Activated CD8-positive, alpha-beta T cell treated with anti-CD3 and anti-CD28 coated beads for 36 hours (primary cell): ENCODE results near the gene MSL1. TPM values are rescaled to one million over a fixed set of nuclear protein-coding genes. Genes with fewer than 3 reads are reported as not detected.

ENCODE experiments used
- ATAC-seq: fragments of 200-7000 bp; cut with Tn5 transposase; one replicate; pipeline ENCODE4 v1.10.0; 2021; ENCODE audit warnings: mild to moderate bottlenecking, moderate library complexity
- CTCF ChIA-PET: fragments of 350-600 bp; sonication (Branson Sonifier 250); formaldehyde crosslinking; loops from one replicate; lab custom pipeline; 2021; ENCODE audit warnings: antibody characterized with exemption; lab: Charles Lee
- POLR2A ChIA-PET: fragments of 350-600 bp; sonication (Branson Sonifier 250); formaldehyde crosslinking; loops from one replicate; lab custom pipeline; 2021; ENCODE audit warnings: antibody characterized with exemption; lab: Charles Lee
- DNase-seq: peaks from one replicate; pipeline ENCODE4 v3.0.0-alpha.2; 2020
- H3K27ac Mint-ChIP-seq: one replicate; pipeline ENCODE4 v1.8.0; 2021; ENCODE audit warnings: mild to moderate bottlenecking, mixed read lengths
- H3K27me3 Mint-ChIP-seq: one replicate; pipeline ENCODE4 v1.8.0; 2021; ENCODE audit warnings: mixed read lengths
- H3K36me3 Mint-ChIP-seq: one replicate; pipeline ENCODE4 v1.8.0; 2021; ENCODE audit warnings: low read depth, mixed read lengths
- H3K4me1 Mint-ChIP-seq: one replicate; pipeline ENCODE4 v1.8.0; 2021; ENCODE audit warnings: low read depth, mixed read lengths
- H3K4me3 Mint-ChIP-seq: one replicate; pipeline ENCODE4 v1.8.0; 2021; ENCODE audit warnings: mild to moderate bottlenecking, moderate library complexity, mixed read lengths
- H3K9me3 Mint-ChIP-seq: one replicate; pipeline ENCODE4 v1.8.0; 2021; ENCODE audit warnings: mixed read lengths
- CTCF ChIP-seq: fragments of 200-600 bp; IDR thresholded peaks from one replicate; pipeline ENCODE4 v1.8.0; 2022; ENCODE audit warnings: antibody characterized with exemption, mild to moderate bottlenecking
- intact Hi-C: fragments of 100-400 bp; cut with micrococcal nuclease; formaldehyde crosslinking; loops from one replicate; pipeline ENCODE4 v1.10.0; 2022
- total RNA-seq, 2 experiments: library from RNA; stranded (reverse); gene quantifications; one replicate each; pipeline ENCODE4 v1.2.3, GENCODE V29; 2021

Gene MSL1
- total RNA-seq, 2 experiments from 2014 or later = 69.0 to 70.1 TPM

GRCh38 chr17:40076591-40076990, 45.2 kb upstream of the MSL1 start:
- intact Hi-C loops = no loop called here
- ATAC-seq (no peak), DNase-seq (no peak)
- POLR2A ChIA-PET = interaction anchor here (0.9 to 2.1 kb wide), 4 partner anchors 12 to 23 kb away, joined by 4 to 9 read pairs (median 5); partner anchors contain the start of gene MED24
- no peaks in the 10 kb centered on the region for H3K36me3 Mint-ChIP-seq
- H3K4me1 Mint-ChIP-seq = peaks cover 21% of the 10 kb centered on the region
- no peaks in the 10 kb centered on the region for H3K27me3 Mint-ChIP-seq
- H3K4me3 Mint-ChIP-seq = no peak overlapping the region
- H3K9me3 Mint-ChIP-seq = no peaks in the 10 kb centered on the region
- H3K27ac Mint-ChIP-seq = no peak overlapping the region
- TF ChIP-seq CTCF = no peak
- CTCF ChIA-PET = interaction anchor here (0.7 to 6.9 kb wide), 13 partner anchors 8 to 164 kb away, joined by 3 to 168 read pairs (median 29); partner anchors contain the start of genes CSF3, MED24, NR1D1 and THRA

- intact Hi-C loops = no loop called here
- CTCF ChIA-PET = no interaction called here
- peaks cover 9% of the 10 kb centered on the region for H3K4me1 Mint-ChIP-seq
- ATAC-seq (no peak), DNase-seq (no peak)
- H3K4me3 Mint-ChIP-seq = no peak overlapping the region
- no peak overlapping the region for H3K27ac Mint-ChIP-seq
- no peaks in the 10 kb centered on the region for H3K27me3 Mint-ChIP-seq
- POLR2A ChIA-PET = no interaction called here
- no peak for TF ChIP-seq CTCF
- no peaks in the 10 kb centered on the region for H3K9me3 Mint-ChIP-seq
- peaks cover 2% of the 10 kb centered on the region for H3K36me3 Mint-ChIP-seq
Measured at GRCh38 chr17:40079545-40079944, 42.2 kb upstream of the MSL1 start.

- H3K9me3 Mint-ChIP-seq = no peaks in the 10 kb centered on the region
- H3K27ac Mint-ChIP-seq = no peak overlapping the region
- no peak overlapping the region for H3K4me3 Mint-ChIP-seq
- H3K36me3 Mint-ChIP-seq = peaks cover 10% of the 10 kb centered on the region
- ATAC-seq (no peak), DNase-seq (no peak)
- ChIA-PET CTCF (interaction anchor here (2.2 to 5.4 kb wide), 5 partner anchors 10 to 70 kb away, joined by 9 to 96 read pairs (median 29); partner anchors contain the start of gene CSF3), POLR2A (interaction anchor here (0.6 to 1.6 kb wide), 3 partner anchors 9 to 16 kb away, joined by 3 to 5 read pairs (median 5); no protein-coding TSS in a partner anchor)
- TF ChIP-seq CTCF = no peak
- peaks cover 8% of the 10 kb centered on the region for H3K4me1 Mint-ChIP-seq
- intact Hi-C loops = no loop called here
- H3K27me3 Mint-ChIP-seq = no peaks in the 10 kb centered on the region
Measured at GRCh38 chr17:40084477-40084876, 37.3 kb upstream of the MSL1 start.

GRCh38 chr17:40086150-40087044, 35.4 kb upstream of the MSL1 start:
- peak; percentile 95 for TF ChIP-seq CTCF
- H3K27ac Mint-ChIP-seq = peak overlapping the region; percentile 55
- intact Hi-C loops = no loop called here
- peaks cover 10% of the 10 kb centered on the region for H3K36me3 Mint-ChIP-seq
- H3K27me3 Mint-ChIP-seq = no peaks in the 10 kb centered on the region
- no peaks in the 10 kb centered on the region for H3K9me3 Mint-ChIP-seq
- ChIA-PET POLR2A (interaction anchor here (1.0 to 1.3 kb wide), 4 partner anchors 11 to 23 kb away, joined by 3 to 4 read pairs (median 3); partner anchors contain the start of gene THRA), CTCF (interaction anchor here (0.6 to 5.4 kb wide), 39 partner anchors 9 to 398 kb away, joined by 3 to 96 read pairs (median 5); partner anchors contain the start of genes CSF3, MED24, NR1D1 and RAPGEFL1)
- peaks cover 8% of the 10 kb centered on the region for H3K4me1 Mint-ChIP-seq
- ATAC-seq (peak; percentile 78), DNase-seq (peak; percentile 71)
- no peak overlapping the region for H3K4me3 Mint-ChIP-seq
